ENCODE results near the gene DGKD. TPM values are rescaled to one million over a fixed set of nuclear protein-coding genes. Genes with fewer than 3 reads are reported as not detected.

DGKD gene
- total RNA-seq, 1 experiment from 2014 or later, result 52.0 TPM

GRCh38 chr2:233491326-233491725, 137.0 kb downstream of the DGKD start:
- Histone ChIP-seq H4K20me1 (ENCODE audit: insufficient read depth) (no peaks in the 10 kb centered on the region), H3K4me1 (ENCODE audit: control insufficient read depth in 1 of 2, insufficient read depth in 2 of 2, low read length in 2 of 2) (peaks cover 3 to 12% of the 10 kb centered on the region in 2 experiments; a peak in 2 of 4 replicates), H3K36me3 (ENCODE audit: control insufficient read depth in 1 of 2, insufficient read depth in 2 of 2, low read length in 2 of 2) (peaks cover 3 to 8% of the 10 kb centered on the region in 2 experiments; a peak in 2 of 4 replicates), H3K4me2 (ENCODE audit: low read length) (no peak overlapping the region), H3K9me2 (ENCODE audit: insufficient read depth) (no peaks in the 10 kb centered on the region), H3K9me3 (ENCODE audit: control insufficient read depth in 1 of 2, insufficient read depth in 1 of 2, low read depth in 1 of 2, low read length in 2 of 2) (no peaks in the 10 kb centered on the region), H2AFZ (ENCODE audit: low read depth, low read length, poor library complexity, severe bottlenecking) (no peak overlapping the region), H3K27ac (ENCODE audit: low read depth, low read length) (no peak overlapping the region), H3K9ac (ENCODE audit: low read length) (no peak overlapping the region), H3K79me2 (ENCODE audit: insufficient read depth, low read length) (no peaks in the 10 kb centered on the region), H3K27me3 (ENCODE audit: insufficient read depth, low read length) (no peaks in the 10 kb centered on the region), H3K4me3 (replicated peaks in 1 of 2; ENCODE audit: low read depth in 1 of 2, low read length in 2 of 2) (no peak overlapping the region)
- no peak for ATAC-seq
- CTCF ChIA-PET, result no interaction called here
- no peak for DNase-seq (ENCODE audit: low read depth, low spot score)
- intact Hi-C loops (cut with micrococcal nuclease), result no loop called here
- TF ChIP-seq EZH2phosphoT487 (IDR thresholded peaks at IDR 0.05; ENCODE audit: borderline replicate concordance) (no peak), SP1 (IDR thresholded peaks at IDR 0.05; ENCODE audit: low read depth) (no peak), POLR2AphosphoS5 (IDR thresholded peaks at IDR 0.05; ENCODE audit: low read depth, low read length) (no peak)
- POLR2A ChIA-PET, result no interaction called here
- no TSS peak for BruUV-seq (replicated peaks)
- RAD21 ChIA-PET (ENCODE audit: low non-redundant PET in 1 of 2, low total read pairs in 2 of 2, uncharacterized antibody in 2 of 2, unreplicated experiment in 2 of 2), result no interaction called here

GRCh38 chr2:233492078-233492477, 137.8 kb downstream of the DGKD start:
- Histone ChIP-seq H3K9me3 (ENCODE audit: control insufficient read depth in 1 of 2, insufficient read depth in 1 of 2, low read depth in 1 of 2, low read length in 2 of 2) (no peaks in the 10 kb centered on the region), H3K27me3 (ENCODE audit: insufficient read depth, low read length) (no peaks in the 10 kb centered on the region), H3K79me2 (ENCODE audit: insufficient read depth, low read length) (no peaks in the 10 kb centered on the region), H3K9ac (ENCODE audit: low read length) (no peak overlapping the region), H3K4me1 (ENCODE audit: control insufficient read depth in 1 of 2, insufficient read depth in 2 of 2, low read length in 2 of 2) (peaks cover 3 to 6% of the 10 kb centered on the region in 2 experiments; a peak in 2 of 4 replicates), H3K4me2 (ENCODE audit: low read length) (no peak overlapping the region), H3K4me3 (replicated peaks in 1 of 2; ENCODE audit: low read depth in 1 of 2, low read length in 2 of 2) (no peak overlapping the region), H3K9me2 (ENCODE audit: insufficient read depth) (no peaks in the 10 kb centered on the region), H2AFZ (ENCODE audit: low read depth, low read length, poor library complexity, severe bottlenecking) (no peak overlapping the region), H3K36me3 (ENCODE audit: control insufficient read depth in 1 of 2, insufficient read depth in 2 of 2, low read length in 2 of 2) (peaks cover 3 to 10% of the 10 kb centered on the region in 2 experiments; a peak in 2 of 4 replicates), H3K27ac (ENCODE audit: low read depth, low read length) (no peak overlapping the region), H4K20me1 (ENCODE audit: insufficient read depth) (no peaks in the 10 kb centered on the region)
- DNase-seq (ENCODE audit: low read depth, low spot score) (no peak), ATAC-seq (no peak)
- no TSS peak for BruUV-seq (replicated peaks)
- ChIA-PET POLR2A (no interaction called here), RAD21 (ENCODE audit: low non-redundant PET in 1 of 2, low total read pairs in 2 of 2, uncharacterized antibody in 2 of 2, unreplicated experiment in 2 of 2) (no interaction called here), CTCF (no interaction called here)
- TF ChIP-seq YY1 (IDR thresholded peaks at IDR 0.05; ENCODE audit: extremely low read depth, insufficient replicate concordance, low read depth, low read length), result no peak
- no peak for TF ChIP-seq RAD21 (IDR thresholded peaks at IDR 0.05; ENCODE audit: low read depth)
- TF ChIP-seq CEBPB (IDR thresholded peaks at IDR 0.05; ENCODE audit: low read depth), result no peak
- TF ChIP-seq SP1 (IDR thresholded peaks at IDR 0.05; ENCODE audit: low read depth), result no peak
- TF ChIP-seq SIN3A (IDR thresholded peaks at IDR 0.05; ENCODE audit: low read depth), result no peak
- TF ChIP-seq ELF1 (IDR thresholded peaks at IDR 0.05; ENCODE audit: borderline replicate concordance, low read depth), result no peak
- no peak for TF ChIP-seq CTCF (IDR thresholded peaks at IDR 0.05 in 2 of 3, conservative IDR thresholded peaks at IDR 0.05 in 1 of 3; ENCODE audit: borderline replicate concordance in 1 of 3, insufficient read depth in 1 of 3, low read depth in 2 of 3, low read length in 2 of 3)
- TF ChIP-seq SRF (IDR thresholded peaks at IDR 0.05; ENCODE audit: low read depth), result no peak
- TF ChIP-seq ZBTB33 (IDR thresholded peaks at IDR 0.05; ENCODE audit: extremely low read depth, insufficient replicate concordance, low read length), result no peak
- no peak for TF ChIP-seq ATF3 (IDR thresholded peaks at IDR 0.05)
- intact Hi-C loops (cut with micrococcal nuclease), result no loop called here
